Fibroblast of lung (primary cell): ENCODE data around the gene TP53I11.

Experiments
- CTCF ChIP-seq, 2 donors: IDR thresholded peaks in 1 of 2; conservative IDR thresholded peaks in 1 of 2; 1 replicate in 1 of 2; 2 replicates in 1 of 2; pipeline ENCODE4 v1.5.1; 2011 to 2012; ENCODE audit warnings: low read length in 2 of 2, control low read depth in 1 of 2, inconsistent platforms in 1 of 2, low read depth in 1 of 2, mild to moderate bottlenecking in 1 of 2
- EZH2 ChIP-seq: IDR thresholded peaks from 2 replicates; pipeline ENCODE4 v1.5.1; 2012; ENCODE audit warnings: low read length, control low read depth, mild to moderate bottlenecking; ENCODE audit errors: missing control alignments

GRCh38 chr11:44950031-44950624 is 555 bp downstream of the TP53I11 start:
- TF ChIP-seq EZH2: no peak
- no peak for TF ChIP-seq CTCF (conservative IDR thresholded peaks at IDR 0.05 in 1 of 2, IDR thresholded peaks at IDR 0.05 in 1 of 2; ENCODE audit: low read depth in 1 of 2, low read length in 2 of 2)
